H7 (cell line): ENCODE measurements around the gene HGFAC. TPM values are rescaled to one million over a fixed set of nuclear protein-coding genes. Genes with fewer than 3 reads are reported as not detected.

Experiments
- DNase-seq: peaks from one replicate; pipeline ENCODE4 v3.0.0; 2012
- H3K27me3 ChIP-seq: 2 replicates; pipeline ENCODE4 v1.6.0; 2011; ENCODE audit warnings: mild to moderate bottlenecking, low read length; ENCODE audit not compliant: control insufficient read depth, insufficient read depth
- H3K36me3 ChIP-seq: replicated peaks from 2 replicates; pipeline ENCODE4 v1.5.1; 2011; ENCODE audit warnings: low read length; ENCODE audit not compliant: control insufficient read depth, insufficient read depth
- H3K4me3 ChIP-seq: 2 replicates; pipeline ENCODE4 v1.5.1; 2011; ENCODE audit warnings: low read depth, mild to moderate bottlenecking, control low read depth, low read length, moderate library complexity; ENCODE audit not compliant: insufficient read depth
- total RNA-seq: library from RNA; depleted of rRNA; stranded (reverse); fragments of >200 nt; shearing (Covaris generic); gene quantifications from 2 replicates; pipeline ENCODE4 v1.2.3, GENCODE V29; 2014

Gene HGFAC
- total RNA-seq, 1 experiment from 2014 or later, result 0.03 TPM

- Histone ChIP-seq H3K36me3 (no peaks in the 10 kb centered on the region), H3K4me3 (no peak overlapping the region), H3K27me3 (no peaks in the 10 kb centered on the region)
- DNase-seq, result no peak
Observed at GRCh38 chr4:3416270-3416669, 25.5 kb upstream of the HGFAC start.

- no peaks in the 10 kb centered on the region for H3K27me3 ChIP-seq
- DNase-seq, result no peak
- no peaks in the 10 kb centered on the region for H3K36me3 ChIP-seq
- no peak overlapping the region for H3K4me3 ChIP-seq
Observed at GRCh38 chr4:3416821-3417221, 24.9 kb upstream of the HGFAC start.

- H3K36me3 ChIP-seq, result no peaks in the 10 kb centered on the region
Observed at GRCh38 chr4:3417448-3417847, 24.3 kb upstream of the HGFAC start.

GRCh38 chr4:3418029-3418762 is 23.6 kb upstream of the HGFAC start:
- DNase-seq, result peak; percentile 90
- Histone ChIP-seq H3K4me3 (no peak overlapping the region), H3K36me3 (no peaks in the 10 kb centered on the region; the same call in 1 of the 2 replicates), H3K27me3 (no peaks in the 10 kb centered on the region)

More at GRCh38 chr4:3417448-3417847, 24.3 kb upstream of the HGFAC start:
- DNase-seq, result no peak
- Histone ChIP-seq H3K27me3 (no peaks in the 10 kb centered on the region), H3K4me3 (no peak overlapping the region)

GRCh38 chr4:3419836-3420605 is 21.7 kb upstream of the HGFAC start:
- H3K27me3 ChIP-seq, result no peaks in the 10 kb centered on the region
- no peak overlapping the region for H3K4me3 ChIP-seq
- DNase-seq, result no peak
- no peaks in the 10 kb centered on the region; the same call in none of the 2 replicates for H3K36me3 ChIP-seq

- no peak overlapping the region for H3K4me3 ChIP-seq
- no peaks in the 10 kb centered on the region; the same call in none of the 2 replicates for H3K36me3 ChIP-seq
- H3K27me3 ChIP-seq, result no peaks in the 10 kb centered on the region
- DNase-seq, result no peak
Observed at GRCh38 chr4:3420606-3420955, 21.2 kb upstream of the HGFAC start.

GRCh38 chr4:3420956-3421355 is 20.8 kb upstream of the HGFAC start:
- DNase-seq, result no peak
- Histone ChIP-seq H3K4me3 (no peak overlapping the region), H3K27me3 (no peaks in the 10 kb centered on the region), H3K36me3 (no peaks in the 10 kb centered on the region; the same call in none of the 2 replicates)

- no peak overlapping the region for H3K4me3 ChIP-seq
- DNase-seq, result peak; percentile 90
- no peaks in the 10 kb centered on the region for H3K27me3 ChIP-seq
Observed at GRCh38 chr4:3421470-3421869, 20.3 kb upstream of the HGFAC start.

GRCh38 chr4:3422241-3422801 is 19.4 kb upstream of the HGFAC start:
- DNase-seq, result no peak
- Histone ChIP-seq H3K4me3 (no peak overlapping the region), H3K36me3 (no peaks in the 10 kb centered on the region; the same call in none of the 2 replicates), H3K27me3 (no peaks in the 10 kb centered on the region)

More at GRCh38 chr4:3421470-3421869, 20.3 kb upstream of the HGFAC start:
- no peaks in the 10 kb centered on the region; the same call in none of the 2 replicates for H3K36me3 ChIP-seq

- DNase-seq, result no peak
- Histone ChIP-seq H3K36me3 (no peaks in the 10 kb centered on the region; the same call in none of the 2 replicates), H3K27me3 (no peaks in the 10 kb centered on the region), H3K4me3 (no peak overlapping the region)
Observed at GRCh38 chr4:3422808-3423297, 18.9 kb upstream of the HGFAC start.

- Histone ChIP-seq H3K36me3 (no peaks in the 10 kb centered on the region; the same call in none of the 2 replicates), H3K27me3 (no peaks in the 10 kb centered on the region), H3K4me3 (no peak overlapping the region)
- DNase-seq, result no peak
Observed at GRCh38 chr4:3423406-3423805, 18.4 kb upstream of the HGFAC start.

GRCh38 chr4:3423952-3424351 is 17.8 kb upstream of the HGFAC start:
- DNase-seq, result no peak
- no peak overlapping the region for H3K4me3 ChIP-seq
- H3K27me3 ChIP-seq, result no peaks in the 10 kb centered on the region
- no peaks in the 10 kb centered on the region; the same call in none of the 2 replicates for H3K36me3 ChIP-seq

GRCh38 chr4:3424522-3425095 is 17.2 kb upstream of the HGFAC start:
- Histone ChIP-seq H3K27me3 (no peaks in the 10 kb centered on the region), H3K4me3 (no peak overlapping the region), H3K36me3 (no peaks in the 10 kb centered on the region; the same call in none of the 2 replicates)
- DNase-seq, result no peak

- H3K4me3 ChIP-seq, result no peak overlapping the region
- DNase-seq, result no peak
Observed at GRCh38 chr4:3426465-3427133, 15.2 kb upstream of the HGFAC start.

More at GRCh38 chr4:3426465-3427133, 15.2 kb upstream of the HGFAC start:
- no peaks in the 10 kb centered on the region for H3K27me3 ChIP-seq
- no peaks in the 10 kb centered on the region; the same call in none of the 2 replicates for H3K36me3 ChIP-seq
